GM21723 (cell line): ENCODE data around the gene UBTD2.
"Not testable (repeated sequence)": the region's sequence is repeated elsewhere in the genome, so short reads cannot be mapped to it uniquely, and the experiment has no call there.

Source experiments
- ATAC-seq: cut with Tn5 transposase; IDR thresholded peaks from one replicate; pipeline ENCODE4 v1.9.1; 2021; ENCODE audit warnings: mild to moderate bottlenecking, moderate library complexity; ENCODE audit not compliant: unreplicated experiment

The UBTD2 gene

GRCh38 chr5:172199446-172199845 is 84.1 kb downstream of the UBTD2 start:
- no peak for ATAC-seq

- ATAC-seq = not testable (repeated sequence)
These were observed 85.8 kb downstream of the UBTD2 start for GRCh38 chr5:172197775-172198174.

GRCh38 chr5:172194985-172195774 is 88.4 kb downstream of the UBTD2 start:
- ATAC-seq = no peak

- no peak for ATAC-seq
These were observed 89.7 kb downstream of the UBTD2 start, which contains the start of gene EFCAB9 for GRCh38 chr5:172193872-172194271. Gene EFCAB9 (plus strand): TSS chr5:172194172. CDS start chr5:172194173, 1 bp downstream.

- ATAC-seq = no peak
These were observed 93.8 kb downstream of the UBTD2 start for GRCh38 chr5:172189693-172190296.

GRCh38 chr5:172188893-172189692 is 94.5 kb downstream of the UBTD2 start:
- ATAC-seq = no peak

GRCh38 chr5:172188033-172188892 is 95.3 kb downstream of the UBTD2 start, which contains the start of gene STK10:
Gene STK10 (minus strand): TSS chr5:172188224. CDS start chr5:172188042, 182 bp downstream.
- ATAC-seq = peak; percentile 73

- peak; percentile 35 for ATAC-seq
These were observed 96.2 kb downstream of the UBTD2 start for GRCh38 chr5:172187118-172188032.

- no peak for ATAC-seq
These were observed 97.4 kb downstream of the UBTD2 start for GRCh38 chr5:172186114-172186695.

- no peak for ATAC-seq
These were observed 98.5 kb downstream of the UBTD2 start for GRCh38 chr5:172185096-172185461.

- no peak for ATAC-seq
These were observed 99.7 kb downstream of the UBTD2 start for GRCh38 chr5:172183881-172184280.

GRCh38 chr5:172182291-172182690 is 101.3 kb downstream of the UBTD2 start:
- no peak for ATAC-seq

GRCh38 chr5:172180936-172181335 is 102.6 kb downstream of the UBTD2 start:
- ATAC-seq = no peak

- peak; percentile 41 for ATAC-seq
These were observed 104.3 kb downstream of the UBTD2 start for GRCh38 chr5:172178991-172179989.

- ATAC-seq = no peak
These were observed 105.1 kb downstream of the UBTD2 start for GRCh38 chr5:172178301-172178987.

- ATAC-seq = no peak
These were observed 106.4 kb downstream of the UBTD2 start for GRCh38 chr5:172177176-172177575.

GRCh38 chr5:172175263-172175719 is 108.3 kb downstream of the UBTD2 start:
- ATAC-seq = peak; percentile 55
